Endothelial cell of hepatic sinusoid (primary cell): Measurements from ENCODE around the gene UGT2B10.
"Not testable (repeated sequence)": the region's sequence is repeated elsewhere in the genome, so short reads cannot be mapped to it uniquely, and the experiment has no call there.

Source experiments
- in situ Hi-C: cut with HindIII; loops from 2 replicates; pipeline ENCODE4 v1.10.0; 2017; ENCODE audit warnings: low sequenced_read_pairs

UGT2B10 gene

GRCh38 chr4:68815617-68816409 is at the start of gene UGT2B10:
UGT2B10 (plus strand) TSS chr4:68815994; CDS start chr4:68816020, 26 bp downstream.
- in situ Hi-C loops: not testable (repeated sequence)

- in situ Hi-C loops: not testable (repeated sequence)
These were observed 44.0 kb upstream of the UGT2B10 start for GRCh38 chr4:68771836-68772235.

GRCh38 chr4:68773699-68774098 is 42.1 kb upstream of the UGT2B10 start:
- in situ Hi-C loops: no loop called here

- in situ Hi-C loops: no loop called here
These were observed 35.6 kb upstream of the UGT2B10 start for GRCh38 chr4:68780232-68780631.

- in situ Hi-C loops: no loop called here
These were observed 18.7 kb upstream of the UGT2B10 start for GRCh38 chr4:68797048-68797447.

- in situ Hi-C loops: no loop called here
These were observed 18.2 kb upstream of the UGT2B10 start for GRCh38 chr4:68797618-68798017.

- in situ Hi-C loops: no loop called here
These were observed 12.8 kb upstream of the UGT2B10 start for GRCh38 chr4:68803013-68803412.

GRCh38 chr4:68808060-68808459 is 7.7 kb upstream of the UGT2B10 start:
- in situ Hi-C loops: no loop called here

GRCh38 chr4:68810919-68811318 is 4.9 kb upstream of the UGT2B10 start:
- in situ Hi-C loops: no loop called here

- in situ Hi-C loops: not testable (repeated sequence)
These were observed 844 bp downstream of the UGT2B10 start for GRCh38 chr4:68816410-68817265.

GRCh38 chr4:68817386-68817785 is 1.6 kb downstream of the UGT2B10 start:
- in situ Hi-C loops: no loop called here

- in situ Hi-C loops: not testable (repeated sequence)
These were observed 2.3 kb downstream of the UGT2B10 start for GRCh38 chr4:68818030-68818462.

GRCh38 chr4:68831642-68832041 is 15.8 kb downstream of the UGT2B10 start:
- in situ Hi-C loops: no loop called here

- in situ Hi-C loops: no loop called here
These were observed 34.5 kb downstream of the UGT2B10 start for GRCh38 chr4:68850293-68850692.

GRCh38 chr4:68855771-68856170 is 40.0 kb downstream of the UGT2B10 start:
- in situ Hi-C loops: no loop called here

- in situ Hi-C loops: no loop called here
These were observed 42.2 kb downstream of the UGT2B10 start for GRCh38 chr4:68858039-68858438.

GRCh38 chr4:68859655-68860054 is 43.9 kb downstream of the UGT2B10 start:
- in situ Hi-C loops: no loop called here

GRCh38 chr4:68861057-68861456 is 45.3 kb downstream of the UGT2B10 start:
- in situ Hi-C loops: no loop called here

- in situ Hi-C loops: no loop called here
These were observed 48.8 kb downstream of the UGT2B10 start for GRCh38 chr4:68864438-68865187.

GRCh38 chr4:68865188-68865638 is 49.4 kb downstream of the UGT2B10 start:
- in situ Hi-C loops: no loop called here

GRCh38 chr4:68865760-68866159 is 50.0 kb downstream of the UGT2B10 start:
- in situ Hi-C loops: no loop called here
